AG04450 (cell line): ENCODE measurements around the gene TRIM8. TPM values are rescaled to one million over a fixed set of nuclear protein-coding genes. Genes with fewer than 3 reads are reported as not detected.

Experiments
- CTCF ChIA-PET: fragments of 300-600, 350-600 bp; formaldehyde crosslinking; extraction: SDS; loops from one replicate; lab custom pipeline; 2022; ENCODE audit warnings: antibody characterized with exemption, inconsistent platforms; lab: Charles Lee
- POLR2A ChIA-PET: fragments of 350-600 bp; formaldehyde crosslinking; extraction: SDS; loops from one replicate; lab custom pipeline; 2021; ENCODE audit warnings: antibody characterized with exemption, inconsistent platforms; lab: Yijun Ruan, JAX
- DNase-seq: peaks from one replicate; pipeline ENCODE4 v3.0.0-alpha.2; 2011; ENCODE audit warnings: low read depth, low spot score
- H3K27ac ChIP-seq: one replicate; pipeline ENCODE4 v1.5.1; 2012; ENCODE audit warnings: low read depth, low read length, control low read depth
- H3K27me3 ChIP-seq: one replicate; pipeline ENCODE4 v1.6.0; 2012; ENCODE audit warnings: low read length; ENCODE audit not compliant: control insufficient read depth, insufficient read depth
- H3K4me3 ChIP-seq: 2 replicates; pipeline ENCODE4 v1.5.1; 2011; ENCODE audit warnings: mild to moderate bottlenecking, low read depth, low read length, control low read depth
- H3K9me3 ChIP-seq: 2 replicates; pipeline ENCODE4 v1.5.1; 2012; ENCODE audit warnings: low read length; ENCODE audit not compliant: control insufficient read depth, insufficient read depth
- polyA plus RNA-seq: library from polyadenylated mRNA; depleted of rRNA; stranded (reverse); fragments of >200 nt; gene quantifications from 2 replicates; pipeline ENCODE4 v1.2.3, GENCODE V29; 2011
- TF ChIP-seq, protein P1 (sequence below): IDR thresholded peaks from 2 replicates; pipeline ENCODE4 v1.5.1; 2011; ENCODE audit warnings: low read depth, low read length, control low read depth, inconsistent platforms

TRIM8 gene
- polyA plus RNA-seq, 1 experiment: 66.8 TPM

DNA sequence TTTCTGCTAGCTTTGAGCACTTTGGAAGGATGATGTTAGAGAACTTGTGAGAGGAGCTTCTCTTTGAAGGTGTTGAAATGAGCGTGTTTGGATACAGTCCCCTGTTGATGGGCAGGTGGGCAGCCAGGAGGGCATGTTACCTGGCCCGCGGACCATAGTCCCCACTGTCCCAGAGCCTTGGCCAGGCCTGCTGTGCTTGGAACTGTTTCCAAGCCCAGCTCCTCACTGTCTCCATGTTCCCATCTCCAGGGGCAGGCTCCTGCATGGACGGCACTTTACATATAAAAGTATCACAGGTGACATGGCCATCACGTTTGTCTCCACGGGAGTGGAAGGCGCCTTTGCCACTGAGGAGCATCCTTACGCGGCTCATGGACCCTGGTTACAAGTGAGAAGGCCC is 27.2 kb upstream of the TRIM8 start:
- Histone ChIP-seq H3K27me3 (no peaks in the 10 kb centered on the region), H3K9me3 (no peaks in the 10 kb centered on the region), H3K4me3 (no peak overlapping the region), H3K27ac (no peak overlapping the region)
- TF ChIP-seq, protein P1, sequence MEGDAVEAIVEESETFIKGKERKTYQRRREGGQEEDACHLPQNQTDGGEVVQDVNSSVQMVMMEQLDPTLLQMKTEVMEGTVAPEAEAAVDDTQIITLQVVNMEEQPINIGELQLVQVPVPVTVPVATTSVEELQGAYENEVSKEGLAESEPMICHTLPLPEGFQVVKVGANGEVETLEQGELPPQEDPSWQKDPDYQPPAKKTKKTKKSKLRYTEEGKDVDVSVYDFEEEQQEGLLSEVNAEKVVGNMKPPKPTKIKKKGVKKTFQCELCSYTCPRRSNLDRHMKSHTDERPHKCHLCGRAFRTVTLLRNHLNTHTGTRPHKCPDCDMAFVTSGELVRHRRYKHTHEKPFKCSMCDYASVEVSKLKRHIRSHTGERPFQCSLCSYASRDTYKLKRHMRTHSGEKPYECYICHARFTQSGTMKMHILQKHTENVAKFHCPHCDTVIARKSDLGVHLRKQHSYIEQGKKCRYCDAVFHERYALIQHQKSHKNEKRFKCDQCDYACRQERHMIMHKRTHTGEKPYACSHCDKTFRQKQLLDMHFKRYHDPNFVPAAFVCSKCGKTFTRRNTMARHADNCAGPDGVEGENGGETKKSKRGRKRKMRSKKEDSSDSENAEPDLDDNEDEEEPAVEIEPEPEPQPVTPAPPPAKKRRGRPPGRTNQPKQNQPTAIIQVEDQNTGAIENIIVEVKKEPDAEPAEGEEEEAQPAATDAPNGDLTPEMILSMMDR: no peak
- ChIA-PET POLR2A (interaction anchor here (0.7 kb wide), 1 partner anchor 249 kb away, joined by 3 read pairs; no protein-coding TSS in a partner anchor), CTCF (no interaction called here)
- no peak for DNase-seq

GRCh38 chr10:102617816-102618215 is 26.5 kb upstream of the TRIM8 start:
- Histone ChIP-seq H3K27ac (no peak overlapping the region), H3K9me3 (no peaks in the 10 kb centered on the region), H3K4me3 (no peak overlapping the region), H3K27me3 (no peaks in the 10 kb centered on the region)
- POLR2A ChIA-PET: interaction anchor here (0.7 kb wide), 1 partner anchor 248 kb away, joined by 3 read pairs; no protein-coding TSS in a partner anchor
- TF ChIP-seq, protein P1: no peak
- no peak for DNase-seq
- CTCF ChIA-PET: no interaction called here

DNA sequence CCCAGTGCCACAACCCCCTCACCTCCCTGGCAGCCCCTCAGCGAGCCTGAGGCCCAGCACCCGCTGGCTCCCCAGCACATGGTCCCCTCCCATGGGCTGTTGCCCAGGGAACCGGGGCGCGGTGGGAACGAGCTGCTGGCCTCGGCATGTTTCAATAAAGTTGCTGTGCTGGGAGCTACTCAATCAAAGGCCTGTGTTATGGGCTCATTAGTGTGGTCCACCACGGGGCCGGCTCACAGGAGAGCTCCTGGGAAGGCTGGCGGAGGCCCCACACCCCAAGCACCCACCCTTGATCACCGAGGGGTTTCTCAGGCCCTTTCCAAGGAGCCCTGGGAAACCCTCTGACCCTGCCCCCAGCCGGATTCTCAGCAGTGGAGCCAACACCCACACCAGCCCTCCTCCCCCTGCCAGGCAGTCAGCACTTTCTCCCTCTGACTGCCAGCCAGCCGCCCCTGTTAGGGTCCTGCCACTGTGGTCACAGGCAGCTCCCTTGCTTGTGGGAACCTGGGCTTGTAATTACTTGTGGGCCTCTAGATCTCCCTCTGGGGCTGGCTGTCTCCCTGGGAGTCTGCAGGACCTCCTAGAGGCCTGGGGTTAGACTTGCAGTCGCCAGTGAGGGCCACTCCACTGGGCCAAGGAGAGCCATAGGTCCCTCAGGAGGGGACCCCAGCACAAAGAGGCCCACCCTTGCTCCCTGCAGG is 24.8 kb upstream of the TRIM8 start:
- Histone ChIP-seq H3K27ac (peak overlapping the region; percentile 2), H3K27me3 (no peaks in the 10 kb centered on the region), H3K4me3 (no peak overlapping the region), H3K9me3 (peaks cover 8% of the 10 kb centered on the region)
- ChIA-PET CTCF (interaction anchor here (1.3 kb wide), 1 partner anchor 36 kb away, joined by 3 read pairs; no protein-coding TSS in a partner anchor), POLR2A (no interaction called here)
- no peak for DNase-seq
- TF ChIP-seq, protein P1: no peak

DNA sequence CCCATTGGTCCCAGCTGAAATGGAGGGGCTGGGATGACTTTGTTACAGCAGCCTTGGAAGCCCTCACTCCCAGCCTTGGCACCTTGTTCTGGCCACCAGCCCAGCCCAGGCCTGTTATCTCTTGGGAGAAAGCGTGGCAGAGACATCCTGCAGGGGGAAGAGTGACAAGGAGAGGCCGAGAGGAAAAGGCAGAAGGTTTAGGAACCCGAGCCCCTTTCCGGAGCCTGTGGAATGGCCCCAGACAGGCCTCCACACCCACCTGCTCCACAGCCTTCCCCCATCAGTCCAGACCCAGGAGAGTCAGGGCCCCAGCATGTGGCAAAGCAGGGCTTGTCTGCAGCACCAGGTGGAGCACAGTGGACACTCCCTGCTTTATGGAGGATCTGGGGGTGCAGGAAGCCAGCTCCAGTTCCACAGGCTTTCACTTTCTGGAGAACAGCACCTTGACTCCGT is 24.1 kb upstream of the TRIM8 start:
- H3K9me3 ChIP-seq: peaks cover 8% of the 10 kb centered on the region
- no peaks in the 10 kb centered on the region for H3K27me3 ChIP-seq
- CTCF ChIA-PET: no interaction called here
- H3K27ac ChIP-seq: peak overlapping the region; percentile 39
- H3K4me3 ChIP-seq: no peak overlapping the region
- TF ChIP-seq, protein P1: no peak
- POLR2A ChIA-PET: interaction anchor here (0.9 to 1.7 kb wide), 4 partner anchors 10 to 25 kb away, joined by 3 to 8 read pairs (median 6); no protein-coding TSS in a partner anchor
- DNase-seq: no peak
